HAP-1 (cell line): Measurements from ENCODE around the gene RNFT2.

Experiments used
- DNase-seq, 2 experiments: peaks; one replicate each; pipeline ENCODE4 v3.0.0-alpha.2; 2016 to 2020; ENCODE audit warnings: low spot score in 2 of 2
- H3K27me3 ChIP-seq: fragments of 250-450 bp; sonication (Bioruptor Pico); 2 replicates; pipeline ENCODE4 v1.5.1; 2020; ENCODE audit warnings: low read depth, mild to moderate bottlenecking, moderate library complexity
- H3K36me3 ChIP-seq: fragments of 250-450 bp; sonication (Bioruptor Pico); replicated peaks from 2 replicates; pipeline ENCODE4 v1.5.1; 2020; ENCODE audit warnings: mild to moderate bottlenecking
- H3K4me1 ChIP-seq: fragments of 250-450 bp; sonication (Bioruptor Pico); 2 replicates; pipeline ENCODE4 v1.5.1; 2020; ENCODE audit warnings: mild to moderate bottlenecking
- H3K4me3 ChIP-seq: fragments of 250-450 bp; sonication (Bioruptor Pico); 2 replicates; pipeline ENCODE4 v1.5.1; 2020; ENCODE audit warnings: mild to moderate bottlenecking, moderate library complexity
- H3K9me3 ChIP-seq: fragments of 250-450 bp; sonication (Bioruptor Pico); 2 replicates; pipeline ENCODE4 v1.5.1; 2020; ENCODE audit warnings: mild to moderate bottlenecking, moderate library complexity
- in situ Hi-C: fragments of 300-500 bp; cut with MboI; formaldehyde crosslinking; loops from 3 replicates; pipeline ENCODE4 v1.14.3; 2020; ENCODE audit warnings: low sequenced_read_pairs, inconsistent platforms, mixed read lengths

Gene RNFT2

GRCh38 chr12:116827432-116827831 lies 89.3 kb downstream of the RNFT2 start:
- no peak for DNase-seq
- in situ Hi-C loops: no loop called here
- H3K36me3 ChIP-seq: peaks cover 19% of the 10 kb centered on the region
- no peaks in the 10 kb centered on the region for H3K27me3 ChIP-seq
- no peak overlapping the region for H3K4me3 ChIP-seq
- no peaks in the 10 kb centered on the region for H3K4me1 ChIP-seq
- no peaks in the 10 kb centered on the region for H3K9me3 ChIP-seq

DNA sequence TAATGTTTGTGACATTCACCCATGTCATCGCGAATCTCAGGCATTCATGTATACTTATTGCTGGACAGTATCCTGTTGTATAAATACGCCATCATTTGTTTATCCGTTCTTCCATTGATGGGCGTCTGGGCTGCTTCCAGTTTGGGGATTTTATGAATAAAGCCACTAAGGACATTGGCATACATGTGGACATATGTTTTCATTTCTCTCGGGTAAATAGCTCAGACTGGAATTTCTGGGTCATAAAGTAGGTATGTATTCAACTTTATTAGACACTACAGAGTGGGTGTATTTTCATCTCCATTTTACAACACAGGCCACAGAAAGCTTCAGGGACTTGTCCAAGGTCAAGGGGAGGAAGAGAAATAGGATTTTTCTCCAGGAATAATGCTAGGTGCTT lies 94.2 kb downstream of the RNFT2 start:
- Histone ChIP-seq H3K9me3 (no peaks in the 10 kb centered on the region), H3K4me3 (no peak overlapping the region), H3K4me1 (no peaks in the 10 kb centered on the region), H3K27me3 (no peaks in the 10 kb centered on the region), H3K36me3 (peaks cover 20% of the 10 kb centered on the region)
- no peak for DNase-seq
- in situ Hi-C loops: no loop called here

- in situ Hi-C loops: no loop called here
- Histone ChIP-seq H3K27me3 (no peaks in the 10 kb centered on the region), H3K4me1 (no peaks in the 10 kb centered on the region), H3K9me3 (no peaks in the 10 kb centered on the region), H3K36me3 (peaks cover 25% of the 10 kb centered on the region), H3K4me3 (no peak overlapping the region)
- DNase-seq: no peak
Observed at GRCh38 chr12:116833474-116833873, 95.4 kb downstream of the RNFT2 start.

DNA sequence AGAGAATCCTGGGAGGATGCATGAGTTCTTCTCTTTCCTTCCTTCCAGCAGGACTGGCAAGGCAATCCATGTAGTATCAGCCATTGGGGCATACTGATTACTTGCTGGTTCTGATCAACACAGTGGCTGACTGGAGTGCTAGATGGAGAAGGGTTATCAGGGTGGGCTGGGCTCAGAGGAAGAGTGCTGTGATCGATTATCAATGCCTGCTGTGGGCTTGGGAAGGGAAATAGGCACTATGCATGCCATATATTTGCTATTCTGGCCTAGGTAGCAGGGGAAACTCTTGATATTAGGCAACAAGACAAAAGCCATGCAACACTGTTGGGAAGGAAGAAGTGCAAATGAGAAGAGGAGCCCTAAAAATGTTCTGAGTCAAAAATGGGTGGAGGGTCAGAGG lies 97.4 kb downstream of the RNFT2 start:
- no peak for DNase-seq
- Histone ChIP-seq H3K4me1 (no peaks in the 10 kb centered on the region), H3K4me3 (no peak overlapping the region), H3K9me3 (no peaks in the 10 kb centered on the region), H3K36me3 (peaks cover 25% of the 10 kb centered on the region), H3K27me3 (no peaks in the 10 kb centered on the region)
- in situ Hi-C loops: no loop called here

DNA sequence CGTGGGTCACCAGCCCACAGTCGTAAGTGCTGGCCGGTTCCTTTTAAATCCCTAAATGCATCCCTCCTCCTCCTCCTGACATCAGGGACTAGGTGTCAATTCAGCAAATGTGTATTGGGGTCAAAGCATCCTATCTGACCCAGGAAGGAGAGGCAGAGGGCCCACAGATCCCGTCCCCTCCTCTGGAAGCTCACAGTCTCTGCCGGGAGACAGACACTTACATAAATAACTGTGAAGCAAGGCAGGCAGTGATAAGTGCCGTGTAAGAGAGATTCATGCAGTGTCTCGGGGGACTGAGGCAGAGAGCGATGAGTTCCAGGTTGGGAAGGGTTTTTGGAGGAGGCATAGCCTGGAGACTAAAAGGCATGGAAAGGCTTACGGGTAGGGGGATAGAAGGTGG lies 99.0 kb downstream of the RNFT2 start:
- H3K36me3 ChIP-seq: peaks cover 28% of the 10 kb centered on the region
- H3K4me3 ChIP-seq: no peak overlapping the region
- DNase-seq: no peak
- in situ Hi-C loops: no loop called here
- H3K4me1 ChIP-seq: no peaks in the 10 kb centered on the region
- no peaks in the 10 kb centered on the region for H3K9me3 ChIP-seq
- H3K27me3 ChIP-seq: no peaks in the 10 kb centered on the region

- Histone ChIP-seq H3K27me3 (no peaks in the 10 kb centered on the region), H3K36me3 (peaks cover 28% of the 10 kb centered on the region), H3K4me3 (no peak overlapping the region), H3K4me1 (no peaks in the 10 kb centered on the region), H3K9me3 (no peaks in the 10 kb centered on the region)
- in situ Hi-C loops: no loop called here
- DNase-seq: no peak
Observed at GRCh38 chr12:116838365-116838764, 100.2 kb downstream of the RNFT2 start.

GRCh38 chr12:116839287-116839830 lies 101.2 kb downstream of the RNFT2 start:
- no peak for DNase-seq
- Histone ChIP-seq H3K9me3 (no peaks in the 10 kb centered on the region), H3K4me1 (no peaks in the 10 kb centered on the region), H3K36me3 (peaks cover 23% of the 10 kb centered on the region), H3K4me3 (no peak overlapping the region), H3K27me3 (no peaks in the 10 kb centered on the region)
- in situ Hi-C loops: no loop called here

- in situ Hi-C loops: no loop called here
- Histone ChIP-seq H3K9me3 (no peaks in the 10 kb centered on the region), H3K4me3 (no peak overlapping the region), H3K27me3 (no peaks in the 10 kb centered on the region), H3K4me1 (no peaks in the 10 kb centered on the region), H3K36me3 (peaks cover 5% of the 10 kb centered on the region)
- no peak for DNase-seq
Observed at GRCh38 chr12:116843085-116843484, 105.0 kb downstream of the RNFT2 start.

GRCh38 chr12:116849216-116849615 lies 111.1 kb downstream of the RNFT2 start:
- no peak overlapping the region for H3K4me3 ChIP-seq
- no peak for DNase-seq
- H3K36me3 ChIP-seq: peaks cover 2% of the 10 kb centered on the region; the same call in 1 of the 2 replicates
- H3K4me1 ChIP-seq: no peaks in the 10 kb centered on the region
- H3K27me3 ChIP-seq: no peaks in the 10 kb centered on the region
- in situ Hi-C loops: no loop called here
- no peaks in the 10 kb centered on the region for H3K9me3 ChIP-seq

DNA sequence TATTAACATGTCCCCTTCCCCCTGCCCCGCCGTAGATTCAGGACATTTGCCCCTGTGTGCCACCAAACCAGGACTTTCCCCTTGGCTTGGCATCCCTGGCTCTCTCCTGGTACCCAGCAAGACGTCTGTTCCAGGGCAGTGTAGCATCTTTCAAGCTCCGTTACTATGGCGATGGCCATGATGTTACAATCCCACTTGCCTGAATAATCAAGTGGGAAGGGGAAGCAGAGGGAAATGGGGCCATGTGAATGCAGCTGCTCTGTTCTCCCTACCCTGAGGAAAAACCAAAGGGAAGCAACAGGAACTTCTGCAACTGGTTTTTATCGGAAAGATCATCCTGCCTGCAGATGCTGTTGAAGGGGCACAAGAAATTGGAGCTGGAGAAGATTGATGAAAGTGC lies 114.2 kb downstream of the RNFT2 start:
- in situ Hi-C loops: no loop called here
- peaks cover 2% of the 10 kb centered on the region; the same call in 1 of the 2 replicates for H3K36me3 ChIP-seq
- no peak for DNase-seq
- no peaks in the 10 kb centered on the region for H3K4me1 ChIP-seq
- no peaks in the 10 kb centered on the region for H3K27me3 ChIP-seq
- no peaks in the 10 kb centered on the region for H3K9me3 ChIP-seq
- no peak overlapping the region for H3K4me3 ChIP-seq

DNA sequence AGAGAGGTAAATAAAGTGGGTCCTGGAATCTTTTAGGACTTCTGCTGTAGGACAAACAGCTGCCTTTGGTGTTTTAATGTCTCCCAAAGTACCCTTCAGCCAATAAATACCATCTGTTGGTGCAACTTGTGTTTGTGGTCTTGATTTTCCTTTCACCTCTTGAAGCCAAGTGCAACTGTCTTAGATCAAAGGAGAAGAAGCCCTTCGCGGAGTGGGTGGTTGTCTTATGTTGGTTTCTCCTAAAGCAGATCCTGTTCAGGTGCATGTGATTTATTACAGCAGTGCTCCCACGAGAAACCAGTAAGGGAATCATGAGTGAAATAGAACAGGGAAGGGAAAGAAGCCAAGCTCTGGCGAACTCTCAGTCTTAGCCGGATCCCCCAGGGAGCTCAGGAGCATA lies 115.4 kb downstream of the RNFT2 start:
- Histone ChIP-seq H3K4me1 (no peaks in the 10 kb centered on the region), H3K36me3 (peaks cover 2% of the 10 kb centered on the region; the same call in 1 of the 2 replicates), H3K4me3 (no peak overlapping the region), H3K27me3 (no peaks in the 10 kb centered on the region), H3K9me3 (no peaks in the 10 kb centered on the region)
- DNase-seq: no peak
- in situ Hi-C loops: no loop called here

GRCh38 chr12:116855744-116856470 lies 117.8 kb downstream of the RNFT2 start:
- in situ Hi-C loops: no loop called here
- peaks cover 2% of the 10 kb centered on the region; the same call in 1 of the 2 replicates for H3K36me3 ChIP-seq
- H3K9me3 ChIP-seq: no peaks in the 10 kb centered on the region
- H3K27me3 ChIP-seq: 0 out of 2 replicates have a peak, but pooled peaks cover 4% of the 10 kb centered on the region
- H3K4me1 ChIP-seq: no peaks in the 10 kb centered on the region
- no peak overlapping the region for H3K4me3 ChIP-seq
- DNase-seq: peak in 1 of 2 experiments; percentile 31

DNA sequence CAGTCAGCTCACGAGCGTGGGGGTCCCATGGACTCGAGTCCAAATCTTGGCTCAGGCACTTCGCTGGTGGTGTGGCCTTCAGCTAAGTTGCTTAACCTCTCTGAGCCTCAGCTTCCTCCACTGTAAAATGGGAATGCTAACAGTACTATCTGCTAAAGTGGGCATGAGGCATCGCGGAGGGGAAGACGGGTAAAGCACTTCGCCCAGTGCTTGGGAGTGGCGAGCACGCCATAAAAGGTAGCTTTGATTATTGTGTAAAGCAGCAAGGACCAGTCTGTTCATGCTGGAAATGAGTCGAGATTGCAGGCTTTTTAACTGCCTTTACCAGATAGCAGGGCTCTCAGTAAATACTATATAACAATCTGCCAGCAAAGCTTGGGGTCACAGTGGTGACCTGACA lies 118.6 kb downstream of the RNFT2 start:
- no peak for DNase-seq
- H3K4me1 ChIP-seq: no peaks in the 10 kb centered on the region
- 0 out of 2 replicates have a peak, but pooled peaks cover 4% of the 10 kb centered on the region for H3K27me3 ChIP-seq
- in situ Hi-C loops: no loop called here
- H3K36me3 ChIP-seq: peaks cover 2% of the 10 kb centered on the region; the same call in 1 of the 2 replicates
- H3K9me3 ChIP-seq: no peaks in the 10 kb centered on the region
- H3K4me3 ChIP-seq: no peak overlapping the region

DNA sequence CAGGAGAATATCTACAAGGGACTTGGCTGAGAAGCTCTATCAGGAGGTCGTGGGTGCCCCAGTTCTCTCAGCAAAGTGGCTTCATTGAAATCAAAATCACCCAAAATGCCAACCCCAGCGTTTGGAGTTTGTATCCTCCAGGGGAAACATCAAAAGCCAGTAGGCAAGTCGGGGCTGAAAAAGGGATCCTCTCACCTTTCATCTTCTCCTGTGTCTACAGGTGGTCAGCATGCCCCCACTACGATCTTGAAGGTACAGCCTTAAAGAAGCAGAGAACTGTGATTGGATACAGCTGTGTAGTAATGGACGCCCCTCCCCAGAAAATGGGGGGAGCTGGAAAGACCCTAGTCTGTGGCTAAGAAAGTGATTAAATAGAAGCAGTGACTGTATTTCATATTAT lies 121.0 kb downstream of the RNFT2 start:
- DNase-seq: no peak
- Histone ChIP-seq H3K4me3 (no peak overlapping the region), H3K4me1 (no peaks in the 10 kb centered on the region), H3K36me3 (no peaks in the 10 kb centered on the region), H3K9me3 (no peaks in the 10 kb centered on the region), H3K27me3 (0 out of 2 replicates have a peak, but pooled peaks cover 4% of the 10 kb centered on the region)
- in situ Hi-C loops: no loop called here
